H9 (cell line): ENCODE data around the gene PID1. TPM values are rescaled to one million over a fixed set of nuclear protein-coding genes. Genes with fewer than 3 reads are reported as not detected.

Source experiments
- DNase-seq: peaks from one replicate; pipeline ENCODE4 v3.0.0-alpha.2; 2017
- H2AFZ ChIP-seq: one replicate; pipeline ENCODE4 v1.6.1; 2013; ENCODE audit warnings: mild to moderate bottlenecking, low read length, control low read depth, moderate library complexity
- H2AK5ac ChIP-seq: 2 replicates; pipeline ENCODE4 v1.6.1; 2013; ENCODE audit warnings: low read length, control low read depth, mixed read lengths; ENCODE audit not compliant: insufficient read length
- H2BK120ac ChIP-seq: one replicate; pipeline ENCODE4 v1.6.1; 2013; ENCODE audit warnings: low read depth, mild to moderate bottlenecking, low read length, control low read depth, inconsistent platforms; ENCODE audit not compliant: poor library complexity, severe bottlenecking
- H2BK12ac ChIP-seq: 2 replicates; pipeline ENCODE4 v1.6.1; 2013; ENCODE audit warnings: low read length, control low read depth, mixed read lengths, low read depth; ENCODE audit not compliant: insufficient read length
- H2BK15ac ChIP-seq: 2 replicates; pipeline ENCODE4 v1.6.1; 2013; ENCODE audit warnings: low read depth, low read length, control low read depth
- H2BK20ac ChIP-seq: one replicate; pipeline ENCODE4 v1.6.1; 2013; ENCODE audit warnings: low read depth, mild to moderate bottlenecking, low read length, control low read depth, inconsistent platforms; ENCODE audit not compliant: poor library complexity, severe bottlenecking
- H2BK5ac ChIP-seq: 2 replicates; pipeline ENCODE4 v1.6.1; 2013; ENCODE audit warnings: low read length, control low read depth, mixed read lengths; ENCODE audit not compliant: insufficient read length
- H3K14ac ChIP-seq: 2 replicates; pipeline ENCODE4 v1.6.1; 2013; ENCODE audit warnings: low read length, control low read depth; ENCODE audit not compliant: insufficient read depth
- H3K18ac ChIP-seq: 2 replicates; pipeline ENCODE4 v1.6.1; 2013; ENCODE audit warnings: low read depth, mild to moderate bottlenecking, mixed read lengths, low read length, control low read depth; ENCODE audit not compliant: insufficient read length
- H3K23ac ChIP-seq: 2 replicates; pipeline ENCODE4 v1.6.1; 2013; ENCODE audit warnings: low read length, control low read depth, mixed read lengths, low read depth; ENCODE audit not compliant: insufficient read length
- H3K23me2 ChIP-seq: 2 replicates; pipeline ENCODE4 v1.6.1; 2013; ENCODE audit warnings: low read depth, mild to moderate bottlenecking, mixed read lengths, low read length, control low read depth; ENCODE audit not compliant: insufficient read length, poor library complexity, severe bottlenecking
- H3K27ac ChIP-seq: 2 replicates; pipeline ENCODE4 v1.5.1; 2013; ENCODE audit warnings: low read length, control low read depth, mixed read lengths, low read depth; ENCODE audit not compliant: insufficient read length
- H3K27me3 ChIP-seq: 2 replicates; pipeline ENCODE4 v1.6.1; 2013; ENCODE audit warnings: low read length, control low read depth, inconsistent platforms; ENCODE audit not compliant: insufficient read depth
- H3K4ac ChIP-seq: 2 replicates; pipeline ENCODE4 v1.6.1; 2013; ENCODE audit warnings: low read depth, mild to moderate bottlenecking, control low read depth, inconsistent platforms, low read length, moderate library complexity
- H3K4me1 ChIP-seq: 2 replicates; pipeline ENCODE4 v1.6.1; 2013; ENCODE audit warnings: low read length, control low read depth, inconsistent platforms; ENCODE audit not compliant: insufficient read depth
- H3K4me2 ChIP-seq: 2 replicates; pipeline ENCODE4 v1.6.1; 2013; ENCODE audit warnings: low read length, control low read depth, mixed read lengths; ENCODE audit not compliant: insufficient read length, insufficient read depth
- H3K56ac ChIP-seq: 2 replicates; pipeline ENCODE4 v1.6.1; 2013; ENCODE audit warnings: low read depth, mild to moderate bottlenecking, mixed read lengths, low read length, control low read depth; ENCODE audit not compliant: insufficient read length
- H3K79me1 ChIP-seq: 2 replicates; pipeline ENCODE4 v1.6.1; 2013; ENCODE audit warnings: low read depth, mild to moderate bottlenecking, moderate library complexity, low read length, control low read depth, inconsistent platforms; ENCODE audit not compliant: insufficient read depth, poor library complexity, severe bottlenecking
- H3K79me2 ChIP-seq: 2 replicates; pipeline ENCODE4 v1.6.1; 2013; ENCODE audit warnings: low read length, control low read depth, inconsistent platforms; ENCODE audit not compliant: insufficient read depth
- H3K9ac ChIP-seq: 2 replicates; pipeline ENCODE4 v1.6.1; 2013; ENCODE audit warnings: low read length, control low read depth, mixed read lengths; ENCODE audit not compliant: insufficient read length; ENCODE audit errors: extremely low read depth
- H3K9me3 ChIP-seq: one replicate; pipeline ENCODE4 v1.6.1; 2013; ENCODE audit warnings: low read depth, low read length, inconsistent platforms; ENCODE audit not compliant: control insufficient read depth
- H3T11ph ChIP-seq: one replicate; pipeline ENCODE4 v1.6.1; 2013; ENCODE audit warnings: mild to moderate bottlenecking, low read length, control low read depth, inconsistent platforms
- H4K20me1 ChIP-seq: one replicate; pipeline ENCODE4 v1.6.1; 2013; ENCODE audit not compliant: control insufficient read depth, insufficient read length, insufficient read depth
- H4K5ac ChIP-seq: 2 replicates; pipeline ENCODE4 v1.6.1; 2013; ENCODE audit warnings: low read depth, mild to moderate bottlenecking, mixed read lengths, low read length, control low read depth; ENCODE audit not compliant: insufficient read length
- H4K8ac ChIP-seq: replicated peaks from 2 replicates; pipeline ENCODE4 v1.6.1; 2013; ENCODE audit warnings: low read length, control low read depth, mixed read lengths, low read depth; ENCODE audit not compliant: insufficient read length
- H4K91ac ChIP-seq: 2 replicates; pipeline ENCODE4 v1.6.1; 2013; ENCODE audit warnings: low read depth, mild to moderate bottlenecking, moderate library complexity, mixed read lengths, low read length, control low read depth; ENCODE audit not compliant: insufficient read length
- H3K27ac Mint-ChIP-seq, 3 experiments: 2 replicates in 2 of 3; 3 replicates in 1 of 3; pipeline ENCODE4 v1.8.0; 2020 to 2021; ENCODE audit warnings: mixed read lengths in 3 of 3, mild to moderate bottlenecking in 1 of 3, moderate library complexity in 1 of 3
- H3K27me3 Mint-ChIP-seq: 2 replicates; pipeline ENCODE4 v1.8.0; 2021; ENCODE audit warnings: low read depth, mild to moderate bottlenecking, moderate library complexity, mixed read lengths
- H3K36me3 Mint-ChIP-seq, 3 experiments: 2 replicates in 2 of 3; 3 replicates in 1 of 3; pipeline ENCODE4 v1.8.0; 2020 to 2021; ENCODE audit warnings: low read depth in 3 of 3, mixed read lengths in 3 of 3; ENCODE audit not compliant: insufficient read depth in 1 of 3
- H3K4me1 Mint-ChIP-seq, 2 experiments: 2 replicates each; pipeline ENCODE4 v1.8.0; 2020; ENCODE audit warnings: mixed read lengths in 2 of 2
- H3K4me3 Mint-ChIP-seq, 2 experiments: 2 replicates in 1 of 2; 3 replicates in 1 of 2; pipeline ENCODE4 v1.8.0; 2020 to 2021; ENCODE audit warnings: mild to moderate bottlenecking in 2 of 2, mixed read lengths in 2 of 2, moderate library complexity in 1 of 2
- H3K9me3 Mint-ChIP-seq, 2 experiments: 2 replicates in 1 of 2; 3 replicates in 1 of 2; pipeline ENCODE4 v1.8.0; 2020; ENCODE audit warnings: mild to moderate bottlenecking in 2 of 2, mixed read lengths in 2 of 2, moderate library complexity in 1 of 2
- CTCF ChIP-seq: fragments of 200-600 bp; sonication (generic); conservative IDR thresholded peaks from 3 replicates; pipeline ENCODE4 v1.8.0; 2021; ENCODE audit warnings: antibody characterized with exemption, mild to moderate bottlenecking
- WGBS: extraction: QIAGEN DNeasy Blood & Tissue Kit; methylation state at CpG from one replicate; pipeline ENCODE4 v1.1.7; 2013; ENCODE audit warnings: missing lambda C conversion rate, low lambda C conversion rate, mixed read lengths; ENCODE audit not compliant: insufficient read length; ENCODE audit errors: extremely low coverage; 5-methylcytosine and 5-hydroxymethylcytosine counted together
- total RNA-seq: library from RNA; stranded (reverse); gene quantifications from 2 replicates; pipeline ENCODE4 v1.2.1, GENCODE V29; 2021

Gene PID1
- total RNA-seq, 1 experiment from 2014 or later, result 1.4 TPM

- Histone ChIP-seq H3K14ac (no peak overlapping the region), H3K4ac (no peak overlapping the region), H3T11ph (no peak overlapping the region), H4K8ac (no peak overlapping the region), H4K20me1 (no peaks in the 10 kb centered on the region), H3K23me2 (no peaks in the 10 kb centered on the region), H3K23ac (no peak overlapping the region), H4K5ac (no peak overlapping the region), H3K27ac (no peak overlapping the region), H2BK120ac (no peak overlapping the region), H3K56ac (no peak overlapping the region), H3K79me1 (no peaks in the 10 kb centered on the region), H2BK5ac (no peak overlapping the region), H2AK5ac (no peak overlapping the region), H4K91ac (no peak overlapping the region), H2BK15ac (no peak overlapping the region), H3K4me1 (no peaks in the 10 kb centered on the region), H3K79me2 (no peaks in the 10 kb centered on the region), H3K18ac (no peak overlapping the region), H2BK12ac (no peak overlapping the region), H3K9ac (no peak overlapping the region), H3K27me3 (no peaks in the 10 kb centered on the region), H3K4me2 (no peak overlapping the region), H3K9me3 (no peaks in the 10 kb centered on the region), H2BK20ac (no peak overlapping the region), H2AFZ (no peak overlapping the region)
- Mint-ChIP-seq H3K36me3 (no peaks in the 10 kb centered on the region), H3K4me3 (no peak overlapping the region), H3K27ac (no peak overlapping the region), H3K27me3 (no peaks in the 10 kb centered on the region), H3K4me1 (peaks cover 11 to 12% of the 10 kb centered on the region in 2 experiments), H3K9me3 (no peaks in the 10 kb centered on the region)
- WGBS, result no CpG with 5 or more reads among the region's 1 CpG
- no peak for DNase-seq
- TF ChIP-seq CTCF, result no peak
Observed at GRCh38 chr2:229252280-229252679, 18.8 kb downstream of the PID1 start.
